ENCODE measurements around the gene ACHE. TPM values are rescaled to one million over a fixed set of nuclear protein-coding genes. Genes with fewer than 3 reads are reported as not detected.

ACHE gene
- total and polyA plus RNA-seq, 4 donors: 0.15 to 17.6 (median 0.21) TPM

DNA sequence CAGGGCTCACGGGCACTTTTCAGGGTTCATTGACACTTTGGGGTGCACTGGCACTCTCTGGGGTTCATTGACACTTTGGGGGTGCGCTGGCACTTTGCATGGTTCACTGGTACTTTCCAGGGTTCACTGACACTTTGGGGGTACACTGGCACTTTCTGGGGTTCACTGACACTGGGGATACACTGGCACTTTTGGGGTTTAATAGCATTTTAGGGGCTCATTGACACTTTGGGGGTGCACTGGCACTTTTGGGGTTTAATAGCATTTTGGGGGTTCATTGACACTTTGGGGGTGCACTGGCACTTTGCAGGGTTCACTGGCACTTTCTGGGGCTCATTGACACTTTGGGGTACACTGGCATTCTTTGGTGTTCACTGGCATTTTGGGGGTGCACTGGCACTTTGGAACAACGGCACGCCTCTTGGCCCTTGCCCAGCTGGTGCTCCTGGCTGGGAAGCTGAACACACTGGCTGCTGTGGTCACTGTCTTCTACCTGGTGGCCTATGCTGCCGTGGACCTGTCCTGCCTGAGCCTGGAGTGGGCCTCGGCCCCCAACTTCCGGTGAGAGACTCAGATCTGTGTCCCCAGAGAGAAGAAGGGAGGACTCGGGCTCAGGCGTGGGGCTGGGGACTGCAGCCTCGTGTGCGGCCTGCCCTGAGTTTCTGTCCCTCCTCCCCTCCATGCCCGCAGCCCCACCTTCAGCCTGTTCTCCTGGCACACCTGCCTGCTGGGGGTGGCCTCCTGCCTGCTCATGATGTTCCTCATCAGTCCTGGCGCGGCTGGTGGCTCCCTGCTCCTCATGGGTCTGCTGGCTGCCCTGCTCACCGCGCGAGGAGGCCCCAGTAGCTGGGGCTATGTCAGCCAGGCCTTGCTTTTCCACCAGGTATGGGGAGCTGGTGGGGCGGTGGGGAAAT is 34.7 kb downstream of the ACHE start:
- no peak overlapping the region for H3K9ac ChIP-seq (ENCODE audit: low read depth in 1 of 2, low read length in 2 of 2)
- WGBS: 95% methylated on average over 18 of the region's 18 CpGs
- no peak overlapping the region for H3K4me3 ChIP-seq (ENCODE audit: low read depth in 1 of 3, low read length in 3 of 3)
- peaks cover 6 to 15% (median 11%) of the 10 kb centered on the region in 4 donors for H3K4me1 ChIP-seq (ENCODE audit: control insufficient read depth in 4 of 4, insufficient read depth in 4 of 4, low read length in 3 of 4)
- DNase-seq (ENCODE audit: low spot score): no peak
- no peak overlapping the region for H3K27ac ChIP-seq (ENCODE audit: low read depth in 1 of 2, low read length in 2 of 2)
- TF ChIP-seq ZBTB33 (IDR thresholded peaks at IDR 0.05) (no peak), EGR1 (IDR thresholded peaks at IDR 0.05; ENCODE audit: low read depth in 2 of 2) (no peak), HNF4G (IDR thresholded peaks at IDR 0.05) (no peak)
- H3K36me3 ChIP-seq (ENCODE audit: control insufficient read depth in 4 of 4, insufficient read depth in 3 of 4, low read depth in 1 of 4, low read length in 3 of 4): peaks cover 0 to 3% (median 1%) of the 10 kb centered on the region in 4 donors
- H3K9me3 ChIP-seq (ENCODE audit: control insufficient read depth in 4 of 4, low read length in 3 of 4): no peaks in the 10 kb centered on the region
- no peaks in the 10 kb centered on the region for H3K27me3 ChIP-seq (ENCODE audit: control insufficient read depth in 4 of 4, insufficient read depth in 4 of 4, low read length in 3 of 4)

DNA sequence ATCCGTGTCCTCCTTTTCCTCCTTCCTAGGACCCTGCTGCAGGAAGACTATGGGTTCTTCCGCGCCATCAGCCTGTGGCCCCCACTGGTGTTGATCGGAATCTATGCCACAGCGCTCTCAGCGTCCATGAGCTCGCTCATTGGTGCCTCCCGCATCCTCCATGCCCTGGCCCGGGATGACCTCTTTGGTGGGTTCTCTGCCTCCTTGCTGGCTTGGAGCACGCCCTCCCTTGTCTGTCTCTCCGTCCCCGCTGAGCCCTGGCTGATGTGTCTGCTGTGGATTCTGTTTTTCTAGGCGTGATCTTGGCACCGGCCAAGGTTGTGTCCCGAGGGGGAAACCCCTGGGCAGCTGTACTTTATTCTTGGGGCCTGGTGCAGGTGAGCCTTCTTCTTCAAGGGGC is 35.8 kb downstream of the ACHE start:
- Histone ChIP-seq H3K9me3 (ENCODE audit: control insufficient read depth in 4 of 4, low read length in 3 of 4) (no peaks in the 10 kb centered on the region), H3K9ac (ENCODE audit: low read depth in 1 of 2, low read length in 2 of 2) (no peak overlapping the region), H3K27me3 (ENCODE audit: control insufficient read depth in 4 of 4, insufficient read depth in 4 of 4, low read length in 3 of 4) (no peaks in the 10 kb centered on the region), H3K4me3 (ENCODE audit: low read depth in 1 of 3, low read length in 3 of 3) (no peak overlapping the region), H3K27ac (ENCODE audit: low read depth in 1 of 2, low read length in 2 of 2) (no peak overlapping the region), H3K36me3 (ENCODE audit: control insufficient read depth in 4 of 4, insufficient read depth in 3 of 4, low read depth in 1 of 4, low read length in 3 of 4) (peaks cover 0 to 3% (median 2%) of the 10 kb centered on the region in 4 donors), H3K4me1 (ENCODE audit: control insufficient read depth in 4 of 4, insufficient read depth in 4 of 4, low read length in 3 of 4) (peaks cover 5 to 15% (median 11%) of the 10 kb centered on the region in 4 donors)
- no peak for TF ChIP-seq MAX (IDR thresholded peaks at IDR 0.05)
- no peak for TF ChIP-seq TAF1 (conservative IDR thresholded peaks at IDR 0.05)
- TF ChIP-seq, protein P1, sequence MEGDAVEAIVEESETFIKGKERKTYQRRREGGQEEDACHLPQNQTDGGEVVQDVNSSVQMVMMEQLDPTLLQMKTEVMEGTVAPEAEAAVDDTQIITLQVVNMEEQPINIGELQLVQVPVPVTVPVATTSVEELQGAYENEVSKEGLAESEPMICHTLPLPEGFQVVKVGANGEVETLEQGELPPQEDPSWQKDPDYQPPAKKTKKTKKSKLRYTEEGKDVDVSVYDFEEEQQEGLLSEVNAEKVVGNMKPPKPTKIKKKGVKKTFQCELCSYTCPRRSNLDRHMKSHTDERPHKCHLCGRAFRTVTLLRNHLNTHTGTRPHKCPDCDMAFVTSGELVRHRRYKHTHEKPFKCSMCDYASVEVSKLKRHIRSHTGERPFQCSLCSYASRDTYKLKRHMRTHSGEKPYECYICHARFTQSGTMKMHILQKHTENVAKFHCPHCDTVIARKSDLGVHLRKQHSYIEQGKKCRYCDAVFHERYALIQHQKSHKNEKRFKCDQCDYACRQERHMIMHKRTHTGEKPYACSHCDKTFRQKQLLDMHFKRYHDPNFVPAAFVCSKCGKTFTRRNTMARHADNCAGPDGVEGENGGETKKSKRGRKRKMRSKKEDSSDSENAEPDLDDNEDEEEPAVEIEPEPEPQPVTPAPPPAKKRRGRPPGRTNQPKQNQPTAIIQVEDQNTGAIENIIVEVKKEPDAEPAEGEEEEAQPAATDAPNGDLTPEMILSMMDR (IDR thresholded peaks at IDR 0.05; ENCODE audit: low read depth, low read length, missing input control): no peak
- no peak for TF ChIP-seq GABPA (IDR thresholded peaks at IDR 0.05 in 1 of 2, conservative IDR thresholded peaks at IDR 0.05 in 1 of 2)
- TF ChIP-seq RAD21 (IDR thresholded peaks at IDR 0.05): no peak
- TF ChIP-seq EGR1 (IDR thresholded peaks at IDR 0.05; ENCODE audit: low read depth in 2 of 2): no peak
- no peak for TF ChIP-seq NR2F2 (IDR thresholded peaks at IDR 0.05)
- no peak for TF ChIP-seq FOXA1 (IDR thresholded peaks at IDR 0.05)
- TF ChIP-seq, protein P2, sequence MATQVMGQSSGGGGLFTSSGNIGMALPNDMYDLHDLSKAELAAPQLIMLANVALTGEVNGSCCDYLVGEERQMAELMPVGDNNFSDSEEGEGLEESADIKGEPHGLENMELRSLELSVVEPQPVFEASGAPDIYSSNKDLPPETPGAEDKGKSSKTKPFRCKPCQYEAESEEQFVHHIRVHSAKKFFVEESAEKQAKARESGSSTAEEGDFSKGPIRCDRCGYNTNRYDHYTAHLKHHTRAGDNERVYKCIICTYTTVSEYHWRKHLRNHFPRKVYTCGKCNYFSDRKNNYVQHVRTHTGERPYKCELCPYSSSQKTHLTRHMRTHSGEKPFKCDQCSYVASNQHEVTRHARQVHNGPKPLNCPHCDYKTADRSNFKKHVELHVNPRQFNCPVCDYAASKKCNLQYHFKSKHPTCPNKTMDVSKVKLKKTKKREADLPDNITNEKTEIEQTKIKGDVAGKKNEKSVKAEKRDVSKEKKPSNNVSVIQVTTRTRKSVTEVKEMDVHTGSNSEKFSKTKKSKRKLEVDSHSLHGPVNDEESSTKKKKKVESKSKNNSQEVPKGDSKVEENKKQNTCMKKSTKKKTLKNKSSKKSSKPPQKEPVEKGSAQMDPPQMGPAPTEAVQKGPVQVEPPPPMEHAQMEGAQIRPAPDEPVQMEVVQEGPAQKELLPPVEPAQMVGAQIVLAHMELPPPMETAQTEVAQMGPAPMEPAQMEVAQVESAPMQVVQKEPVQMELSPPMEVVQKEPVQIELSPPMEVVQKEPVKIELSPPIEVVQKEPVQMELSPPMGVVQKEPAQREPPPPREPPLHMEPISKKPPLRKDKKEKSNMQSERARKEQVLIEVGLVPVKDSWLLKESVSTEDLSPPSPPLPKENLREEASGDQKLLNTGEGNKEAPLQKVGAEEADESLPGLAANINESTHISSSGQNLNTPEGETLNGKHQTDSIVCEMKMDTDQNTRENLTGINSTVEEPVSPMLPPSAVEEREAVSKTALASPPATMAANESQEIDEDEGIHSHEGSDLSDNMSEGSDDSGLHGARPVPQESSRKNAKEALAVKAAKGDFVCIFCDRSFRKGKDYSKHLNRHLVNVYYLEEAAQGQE (IDR thresholded peaks at IDR 0.05): no peak
- no peak for TF ChIP-seq HNF4G (IDR thresholded peaks at IDR 0.05)
- no peak for TF ChIP-seq ZBTB33 (IDR thresholded peaks at IDR 0.05)
- no peak for TF ChIP-seq HNF4A (conservative IDR thresholded peaks at IDR 0.05)
- TF ChIP-seq, protein P3, sequence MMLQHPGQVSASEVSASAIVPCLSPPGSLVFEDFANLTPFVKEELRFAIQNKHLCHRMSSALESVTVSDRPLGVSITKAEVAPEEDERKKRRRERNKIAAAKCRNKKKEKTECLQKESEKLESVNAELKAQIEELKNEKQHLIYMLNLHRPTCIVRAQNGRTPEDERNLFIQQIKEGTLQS (IDR thresholded peaks at IDR 0.05): no peak
- TF ChIP-seq YY1 (IDR thresholded peaks at IDR 0.05): no peak
- no peak for DNase-seq (ENCODE audit: low spot score)
- WGBS: 83% methylated on average over 15 of the region's 15 CpGs

All from liver (tissue), 9 donors.